Skeletal muscle cell (primary cell): ENCODE data around the gene HOXC6.
"Not testable (repeated sequence)": the region's sequence is repeated elsewhere in the genome, so short reads cannot be mapped to it uniquely, and the experiment has no call there.

Source experiments
- DNase-seq: peaks from one replicate; pipeline ENCODE4 v3.0.0-alpha.2; 2010; ENCODE audit warnings: low read depth
- H3K4me3 ChIP-seq: 2 replicates; pipeline ENCODE4 v1.5.1; 2011; ENCODE audit warnings: low read depth, mild to moderate bottlenecking, control low read depth, low read length, moderate library complexity

The HOXC6 gene

DNA sequence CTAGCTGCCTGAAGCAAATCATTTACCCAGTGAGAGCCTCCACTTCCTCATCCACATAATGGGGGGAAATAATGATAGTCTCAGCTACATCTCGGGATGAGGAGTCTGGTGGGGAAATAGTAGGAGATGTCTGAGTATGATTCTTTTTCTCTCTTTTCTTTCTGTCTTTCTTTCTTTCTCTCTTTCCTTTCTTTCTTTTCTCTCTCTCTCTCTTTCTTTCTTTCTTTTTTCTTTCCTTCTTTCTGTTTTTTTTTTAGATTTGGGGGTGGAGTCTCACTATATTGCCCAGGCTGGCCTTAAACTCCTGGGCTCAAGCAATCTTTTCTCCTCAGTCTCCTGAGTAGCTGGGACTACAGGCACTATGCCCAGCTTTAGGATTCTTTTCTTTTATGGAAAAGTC, 38.2 kb downstream of the HOXC6 start:
- no peak overlapping the region for H3K4me3 ChIP-seq

GRCh38 chr12:54068418-54069070, 40.3 kb downstream of the HOXC6 start:
- DNase-seq, result no peak
- no peak overlapping the region for H3K4me3 ChIP-seq

More for the DNA sequence above, 38.2 kb downstream of the HOXC6 start:
- DNase-seq, result no peak

GRCh38 chr12:54071942-54072341, 43.7 kb downstream of the HOXC6 start:
- no peak for DNase-seq

GRCh38 chr12:54074308-54074707, 46.1 kb downstream of the HOXC6 start:
- DNase-seq, result no peak
- no peak overlapping the region for H3K4me3 ChIP-seq

More at GRCh38 chr12:54071942-54072341, 43.7 kb downstream of the HOXC6 start:
- H3K4me3 ChIP-seq, result no peak overlapping the region

DNA sequence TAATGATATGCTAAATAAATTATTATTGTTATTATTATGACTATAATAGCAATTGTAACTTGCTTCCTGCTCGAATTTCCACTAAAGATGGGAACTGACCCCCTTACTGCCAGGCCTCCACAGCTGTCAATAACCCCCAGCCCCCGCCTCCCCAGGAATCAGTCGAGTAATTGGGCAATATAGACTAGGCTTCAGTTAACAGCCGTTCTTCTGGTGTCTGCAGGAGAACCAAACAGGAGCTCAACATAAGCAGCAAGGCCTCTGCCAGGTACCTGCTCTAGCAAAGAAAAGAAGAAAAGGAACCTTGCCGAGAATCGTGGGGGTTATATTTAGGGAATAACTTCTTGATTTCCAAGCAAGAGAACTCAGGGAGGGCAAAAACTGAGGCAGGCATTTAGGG, 47.2 kb downstream of the HOXC6 start:
- DNase-seq, result no peak
- H3K4me3 ChIP-seq, result no peak overlapping the region

GRCh38 chr12:54075974-54076373, 47.7 kb downstream of the HOXC6 start:
- DNase-seq, result no peak
- no peak overlapping the region for H3K4me3 ChIP-seq

- not testable (repeated sequence) for DNase-seq, H3K4me3 ChIP-seq
Observed at GRCh38 chr12:54077843-54078242, 49.6 kb downstream of the HOXC6 start.

- H3K4me3 ChIP-seq, result peak overlapping the region; percentile 9
- DNase-seq, result not testable (repeated sequence)
Observed at GRCh38 chr12:54079115-54079514, 50.9 kb downstream of the HOXC6 start.
